ENCODE data around the gene NBEA.
"Not testable (repeated sequence)": the region's sequence is repeated elsewhere in the genome, so short reads cannot be mapped to it uniquely, and the experiment has no call there.

Gene NBEA

GRCh38 chr13:34941835-34942731 lies at the start of gene NBEA:
TSS of gene NBEA (plus strand) at chr13:34942270. CDS start at chr13:34942821, 551 bp downstream.
- H3K4me1 ChIP-seq (ENCODE audit: control insufficient read depth, insufficient read depth, low read length), result peaks cover 38% of the 10 kb centered on the region
- H3K36me3 ChIP-seq (ENCODE audit: control insufficient read depth, insufficient read depth, low read length), result no peaks in the 10 kb centered on the region
- H3K27me3 ChIP-seq (ENCODE audit: control insufficient read depth, insufficient read depth, low read length), result peaks cover 9% of the 10 kb centered on the region
- peak within 1 kb of the TSS; percentile 92 for H3K4me3 ChIP-seq (ENCODE audit: low read depth, low read length)
- H3K9ac ChIP-seq (ENCODE audit: low read depth, low read length), result peak within 1 kb of the TSS; percentile 57; the same call in 1 of the 2 replicates
- peak within 1 kb of the TSS; percentile 92 for H3K27ac ChIP-seq (ENCODE audit: low read depth, low read length)
- no peaks in the 10 kb centered on the region for H3K9me3 ChIP-seq (ENCODE audit: control insufficient read depth, insufficient read depth, low read length)

GRCh38 chr13:34894756-34895155 lies 47.3 kb upstream of the NBEA start:
- H3K9me3 ChIP-seq (ENCODE audit: control insufficient read depth, insufficient read depth, low read length), result no peaks in the 10 kb centered on the region
- no peaks in the 10 kb centered on the region for H3K27me3 ChIP-seq (ENCODE audit: control insufficient read depth, insufficient read depth, low read length)
- H3K36me3 ChIP-seq (ENCODE audit: control insufficient read depth, insufficient read depth, low read length), result no peaks in the 10 kb centered on the region
- no peak overlapping the region for H3K9ac ChIP-seq (ENCODE audit: low read depth, low read length)
- no peak overlapping the region for H3K4me3 ChIP-seq (ENCODE audit: low read depth, low read length)
- H3K27ac ChIP-seq (ENCODE audit: low read depth, low read length), result no peak overlapping the region
- H3K4me1 ChIP-seq (ENCODE audit: control insufficient read depth, insufficient read depth, low read length), result peaks cover 14% of the 10 kb centered on the region

GRCh38 chr13:34897220-34897619 lies 44.9 kb upstream of the NBEA start:
- Histone ChIP-seq H3K9ac (ENCODE audit: low read depth, low read length) (no peak overlapping the region), H3K9me3 (ENCODE audit: control insufficient read depth, insufficient read depth, low read length) (no peaks in the 10 kb centered on the region), H3K27me3 (ENCODE audit: control insufficient read depth, insufficient read depth, low read length) (no peaks in the 10 kb centered on the region)

GRCh38 chr13:34899888-34900287 lies 42.2 kb upstream of the NBEA start:
- H3K36me3 ChIP-seq (ENCODE audit: control insufficient read depth, insufficient read depth, low read length), result no peaks in the 10 kb centered on the region
- H3K9ac ChIP-seq (ENCODE audit: low read depth, low read length), result peak overlapping the region; percentile 28
- H3K4me3 ChIP-seq (ENCODE audit: low read depth, low read length), result peak overlapping the region; percentile 33
- H3K9me3 ChIP-seq (ENCODE audit: control insufficient read depth, insufficient read depth, low read length), result no peaks in the 10 kb centered on the region
- no peaks in the 10 kb centered on the region for H3K27me3 ChIP-seq (ENCODE audit: control insufficient read depth, insufficient read depth, low read length)
- peaks cover 43% of the 10 kb centered on the region for H3K4me1 ChIP-seq (ENCODE audit: control insufficient read depth, insufficient read depth, low read length)
- peak overlapping the region; percentile 93 for H3K27ac ChIP-seq (ENCODE audit: low read depth, low read length)

More at GRCh38 chr13:34897220-34897619, 44.9 kb upstream of the NBEA start:
- Histone ChIP-seq H3K4me3 (ENCODE audit: low read depth, low read length) (no peak overlapping the region), H3K27ac (ENCODE audit: low read depth, low read length) (no peak overlapping the region), H3K36me3 (ENCODE audit: control insufficient read depth, insufficient read depth, low read length) (no peaks in the 10 kb centered on the region), H3K4me1 (ENCODE audit: control insufficient read depth, insufficient read depth, low read length) (peaks cover 32% of the 10 kb centered on the region)

GRCh38 chr13:34900288-34900739 lies 41.8 kb upstream of the NBEA start:
- H3K4me1 ChIP-seq (ENCODE audit: control insufficient read depth, insufficient read depth, low read length), result peaks cover 44% of the 10 kb centered on the region
- no peaks in the 10 kb centered on the region for H3K9me3 ChIP-seq (ENCODE audit: control insufficient read depth, insufficient read depth, low read length)
- H3K36me3 ChIP-seq (ENCODE audit: control insufficient read depth, insufficient read depth, low read length), result no peaks in the 10 kb centered on the region
- H3K27me3 ChIP-seq (ENCODE audit: control insufficient read depth, insufficient read depth, low read length), result no peaks in the 10 kb centered on the region
- H3K4me3 ChIP-seq (ENCODE audit: low read depth, low read length), result peak overlapping the region; percentile 33; the same call in 1 of the 2 replicates
- H3K27ac ChIP-seq (ENCODE audit: low read depth, low read length), result peak overlapping the region; percentile 93
- H3K9ac ChIP-seq (ENCODE audit: low read depth, low read length), result peak overlapping the region; percentile 28; the same call in 1 of the 2 replicates

GRCh38 chr13:34901572-34901971 lies 40.5 kb upstream of the NBEA start:
- peaks cover 44% of the 10 kb centered on the region for H3K4me1 ChIP-seq (ENCODE audit: control insufficient read depth, insufficient read depth, low read length)
- H3K36me3 ChIP-seq (ENCODE audit: control insufficient read depth, insufficient read depth, low read length), result no peaks in the 10 kb centered on the region
- no peak overlapping the region for H3K4me3 ChIP-seq (ENCODE audit: low read depth, low read length)
- H3K9me3 ChIP-seq (ENCODE audit: control insufficient read depth, insufficient read depth, low read length), result no peaks in the 10 kb centered on the region
- H3K27me3 ChIP-seq (ENCODE audit: control insufficient read depth, insufficient read depth, low read length), result no peaks in the 10 kb centered on the region
- H3K9ac ChIP-seq (ENCODE audit: low read depth, low read length), result no peak overlapping the region
- peak overlapping the region; percentile 36 for H3K27ac ChIP-seq (ENCODE audit: low read depth, low read length)

GRCh38 chr13:34911159-34911558 lies 30.9 kb upstream of the NBEA start:
- no peaks in the 10 kb centered on the region for H3K36me3 ChIP-seq (ENCODE audit: control insufficient read depth, insufficient read depth, low read length)
- no peaks in the 10 kb centered on the region for H3K9me3 ChIP-seq (ENCODE audit: control insufficient read depth, insufficient read depth, low read length)
- H3K4me1 ChIP-seq (ENCODE audit: control insufficient read depth, insufficient read depth, low read length), result peaks cover 42% of the 10 kb centered on the region
- no peak overlapping the region for H3K27ac ChIP-seq (ENCODE audit: low read depth, low read length)
- no peak overlapping the region for H3K9ac ChIP-seq (ENCODE audit: low read depth, low read length)
- no peaks in the 10 kb centered on the region for H3K27me3 ChIP-seq (ENCODE audit: control insufficient read depth, insufficient read depth, low read length)
- no peak overlapping the region for H3K4me3 ChIP-seq (ENCODE audit: low read depth, low read length)

- no peaks in the 10 kb centered on the region for H3K36me3 ChIP-seq (ENCODE audit: control insufficient read depth, insufficient read depth, low read length)
- H3K9ac ChIP-seq (ENCODE audit: low read depth, low read length), result no peak overlapping the region
- H3K4me1 ChIP-seq (ENCODE audit: control insufficient read depth, insufficient read depth, low read length), result peaks cover 57% of the 10 kb centered on the region
- peak overlapping the region; percentile 94 for H3K27ac ChIP-seq (ENCODE audit: low read depth, low read length)
- no peaks in the 10 kb centered on the region for H3K27me3 ChIP-seq (ENCODE audit: control insufficient read depth, insufficient read depth, low read length)
- no peaks in the 10 kb centered on the region for H3K9me3 ChIP-seq (ENCODE audit: control insufficient read depth, insufficient read depth, low read length)
- H3K4me3 ChIP-seq (ENCODE audit: low read depth, low read length), result no peak overlapping the region
These were observed 29.0 kb upstream of the NBEA start for GRCh38 chr13:34913040-34913439.

- H3K4me3 ChIP-seq (ENCODE audit: low read depth, low read length), result peak overlapping the region; percentile 40
- peak overlapping the region; percentile 2; the same call in 1 of the 2 replicates for H3K9ac ChIP-seq (ENCODE audit: low read depth, low read length)
- H3K9me3 ChIP-seq (ENCODE audit: control insufficient read depth, insufficient read depth, low read length), result no peaks in the 10 kb centered on the region
- H3K27ac ChIP-seq (ENCODE audit: low read depth, low read length), result peak overlapping the region; percentile 94
- H3K27me3 ChIP-seq (ENCODE audit: control insufficient read depth, insufficient read depth, low read length), result no peaks in the 10 kb centered on the region
- no peaks in the 10 kb centered on the region for H3K36me3 ChIP-seq (ENCODE audit: control insufficient read depth, insufficient read depth, low read length)
- H3K4me1 ChIP-seq (ENCODE audit: control insufficient read depth, insufficient read depth, low read length), result peaks cover 57% of the 10 kb centered on the region
These were observed 27.7 kb upstream of the NBEA start for GRCh38 chr13:34914416-34914815.

- no peaks in the 10 kb centered on the region for H3K4me1 ChIP-seq (ENCODE audit: control insufficient read depth, insufficient read depth, low read length)
- no peaks in the 10 kb centered on the region for H3K9me3 ChIP-seq (ENCODE audit: control insufficient read depth, insufficient read depth, low read length)
- no peaks in the 10 kb centered on the region for H3K36me3 ChIP-seq (ENCODE audit: control insufficient read depth, insufficient read depth, low read length)
- H3K9ac ChIP-seq (ENCODE audit: low read depth, low read length), result no peak overlapping the region
- H3K27ac ChIP-seq (ENCODE audit: low read depth, low read length), result no peak overlapping the region
- no peaks in the 10 kb centered on the region for H3K27me3 ChIP-seq (ENCODE audit: control insufficient read depth, insufficient read depth, low read length)
- no peak overlapping the region for H3K4me3 ChIP-seq (ENCODE audit: low read depth, low read length)
These were observed 15.6 kb upstream of the NBEA start for GRCh38 chr13:34926508-34926907.

GRCh38 chr13:34928676-34929075 lies 13.4 kb upstream of the NBEA start:
- not testable (repeated sequence) for H3K4me1 ChIP-seq (ENCODE audit: control insufficient read depth, insufficient read depth, low read length); H3K27me3 ChIP-seq (ENCODE audit: control insufficient read depth, insufficient read depth, low read length); H3K9me3 ChIP-seq (ENCODE audit: control insufficient read depth, insufficient read depth, low read length); H3K9ac ChIP-seq (ENCODE audit: low read depth, low read length); H3K27ac ChIP-seq (ENCODE audit: low read depth, low read length); H3K4me3 ChIP-seq (ENCODE audit: low read depth, low read length); H3K36me3 ChIP-seq (ENCODE audit: control insufficient read depth, insufficient read depth, low read length)

All from HUES48 (cell line).